ENCODE data around the gene CEP63.

CEP63 gene

GRCh38 chr3:134610432-134611385 lies 124.9 kb downstream of the CEP63 start:
- DNase-seq: no peak

GRCh38 chr3:134611516-134611915 lies 125.7 kb downstream of the CEP63 start:
- DNase-seq: no peak

- no peak for DNase-seq
Observed at GRCh38 chr3:134613006-134613520, 127.2 kb downstream of the CEP63 start.

DNA sequence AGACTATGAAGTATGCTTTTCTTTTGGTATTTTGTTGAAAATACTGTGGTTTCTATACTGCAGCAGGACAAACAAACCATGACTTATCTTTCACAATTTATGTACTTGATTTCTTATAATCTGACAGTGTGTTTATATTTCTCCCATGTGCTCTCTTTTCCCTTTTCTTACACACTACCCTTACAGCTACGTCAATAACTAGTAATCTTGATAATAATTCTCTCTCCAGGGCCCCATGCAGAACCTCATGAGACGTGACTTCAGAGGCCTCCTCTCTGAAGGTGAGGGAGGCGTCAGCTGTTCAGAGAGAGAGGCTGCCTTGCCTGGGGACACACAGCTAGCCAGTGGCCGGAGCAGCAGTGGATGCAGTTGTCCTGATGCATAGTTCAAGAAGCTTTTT lies 129.1 kb downstream of the CEP63 start:
- DNase-seq: no peak

DNA sequence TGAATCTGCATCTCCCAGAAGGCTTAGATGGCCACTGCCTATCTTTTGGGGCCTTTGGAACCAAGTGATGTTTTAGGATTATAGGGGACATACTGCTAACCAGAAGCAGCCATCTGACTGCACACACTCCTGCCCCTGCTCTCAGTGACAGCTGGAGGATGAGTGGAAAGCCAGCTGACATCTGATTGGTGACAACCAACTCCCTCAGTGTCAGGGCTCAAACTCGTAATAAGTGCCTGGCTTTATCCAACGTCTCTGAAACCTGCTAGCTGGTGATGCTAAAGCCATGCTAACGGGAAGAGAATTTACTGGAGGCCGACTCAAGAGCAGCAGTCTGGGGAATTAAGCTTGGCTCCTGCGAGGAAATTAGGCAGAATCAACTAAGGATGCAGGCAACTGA lies 129.9 kb downstream of the CEP63 start:
- DNase-seq: no peak

DNA sequence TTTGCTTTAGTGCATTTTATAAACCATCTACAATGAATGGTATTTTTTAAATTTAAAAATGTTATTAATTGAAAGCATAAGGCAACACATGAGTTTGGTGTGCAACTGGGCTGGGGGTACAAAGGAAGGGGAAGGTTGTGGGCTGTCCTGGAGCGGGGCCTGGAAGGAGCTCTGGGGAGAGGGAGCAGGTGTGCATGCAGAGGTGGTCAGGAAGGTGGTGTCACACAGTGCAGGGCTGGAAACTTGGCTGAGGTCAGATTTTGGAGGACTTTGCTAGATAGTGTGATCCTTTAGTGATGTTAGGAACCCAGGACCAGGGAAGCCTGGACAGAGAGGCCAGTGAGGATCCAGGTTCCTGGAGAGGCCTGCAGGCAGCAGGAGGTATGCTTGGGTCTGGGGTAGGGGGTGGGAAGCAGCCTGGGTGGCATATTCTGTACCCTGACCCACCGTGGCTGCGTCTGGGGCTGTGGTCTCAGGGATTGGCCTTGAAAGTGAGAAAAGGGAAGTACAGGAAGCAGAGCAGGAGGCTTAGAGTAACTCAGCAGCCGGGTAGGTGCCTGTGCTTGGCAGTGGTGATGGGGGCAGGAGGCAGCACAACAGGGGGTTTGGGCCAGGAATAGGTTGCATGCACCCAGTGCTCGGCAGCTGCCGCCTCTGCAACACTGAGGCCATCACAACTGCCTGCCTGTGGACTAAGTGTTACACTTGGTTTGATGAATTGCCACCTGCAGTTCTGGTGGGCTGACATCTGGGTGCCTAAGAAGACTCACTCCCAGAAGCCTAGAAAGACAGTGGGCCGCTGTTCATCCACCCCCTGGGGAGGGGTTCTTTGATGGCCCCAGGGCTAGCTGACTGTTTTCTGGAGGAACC lies 132.0 kb downstream of the CEP63 start:
- no peak for DNase-seq

DNA sequence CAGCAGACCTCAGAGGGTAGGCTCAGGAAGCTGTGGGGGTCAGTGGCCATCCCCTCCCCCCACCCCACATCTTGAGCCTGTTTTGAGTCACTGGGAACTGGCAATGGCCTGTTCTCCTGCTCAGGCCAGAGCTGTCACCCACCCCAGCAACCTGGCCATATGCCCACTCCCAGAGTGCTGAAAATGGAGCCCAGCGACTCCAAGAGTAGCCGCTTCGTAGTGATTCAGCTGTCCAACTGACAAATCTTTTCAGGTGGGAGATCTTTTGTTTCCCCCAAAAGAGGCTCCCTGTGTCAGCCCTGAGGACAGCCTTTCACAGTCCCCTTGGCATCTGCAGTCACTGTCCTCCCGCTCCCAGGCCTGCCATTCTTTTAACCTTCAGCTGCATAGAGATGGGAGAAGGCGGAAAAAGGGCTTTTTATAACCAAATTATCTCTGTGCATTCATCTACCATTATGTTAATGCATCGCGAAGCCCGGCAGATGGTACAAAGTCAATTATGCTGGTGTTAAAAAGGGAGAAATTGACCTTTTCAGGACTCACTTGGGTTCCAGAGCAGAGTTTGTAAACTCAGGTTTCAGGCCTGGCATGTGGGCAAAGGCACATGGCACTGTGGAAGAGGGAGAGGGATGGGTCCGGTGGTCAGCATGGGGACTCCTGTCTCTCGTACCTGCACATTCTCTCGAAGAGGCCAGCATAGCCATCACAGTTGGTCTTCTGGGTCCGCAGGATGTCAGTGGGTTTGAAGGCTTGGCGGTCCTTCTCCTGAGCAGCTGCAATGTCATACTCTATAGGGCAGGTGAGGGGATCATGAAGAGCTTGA lies 132.8 kb downstream of the CEP63 start:
- DNase-seq: no peak

DNA sequence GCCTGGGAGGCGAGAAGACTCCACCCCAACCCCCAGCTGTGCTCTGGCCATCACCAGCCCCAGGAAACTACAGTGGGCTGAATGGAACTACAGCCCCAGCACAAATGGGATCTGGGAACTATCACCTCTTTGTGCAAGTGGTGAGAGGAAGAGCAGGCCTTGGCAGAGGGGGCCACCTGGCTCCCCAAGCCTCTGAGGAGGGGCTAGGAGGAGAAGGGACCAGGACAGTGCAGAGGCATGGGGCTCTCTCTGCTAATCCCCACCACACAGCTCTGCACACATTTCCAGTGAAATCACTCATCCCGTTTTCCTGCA lies 133.4 kb downstream of the CEP63 start:
- no peak for DNase-seq

- no peak for DNase-seq
Observed at GRCh38 chr3:134619884-134620445, 134.1 kb downstream of the CEP63 start.

- no peak for DNase-seq
Observed at GRCh38 chr3:134620476-134621115, 134.7 kb downstream of the CEP63 start.

- DNase-seq: peak in 1 of 2 donors; percentile 5
Observed at GRCh38 chr3:134621854-134622253, 136.0 kb downstream of the CEP63 start.

- no peak for DNase-seq
Observed at GRCh38 chr3:134622806-134623365, 137.0 kb downstream of the CEP63 start.

DNA sequence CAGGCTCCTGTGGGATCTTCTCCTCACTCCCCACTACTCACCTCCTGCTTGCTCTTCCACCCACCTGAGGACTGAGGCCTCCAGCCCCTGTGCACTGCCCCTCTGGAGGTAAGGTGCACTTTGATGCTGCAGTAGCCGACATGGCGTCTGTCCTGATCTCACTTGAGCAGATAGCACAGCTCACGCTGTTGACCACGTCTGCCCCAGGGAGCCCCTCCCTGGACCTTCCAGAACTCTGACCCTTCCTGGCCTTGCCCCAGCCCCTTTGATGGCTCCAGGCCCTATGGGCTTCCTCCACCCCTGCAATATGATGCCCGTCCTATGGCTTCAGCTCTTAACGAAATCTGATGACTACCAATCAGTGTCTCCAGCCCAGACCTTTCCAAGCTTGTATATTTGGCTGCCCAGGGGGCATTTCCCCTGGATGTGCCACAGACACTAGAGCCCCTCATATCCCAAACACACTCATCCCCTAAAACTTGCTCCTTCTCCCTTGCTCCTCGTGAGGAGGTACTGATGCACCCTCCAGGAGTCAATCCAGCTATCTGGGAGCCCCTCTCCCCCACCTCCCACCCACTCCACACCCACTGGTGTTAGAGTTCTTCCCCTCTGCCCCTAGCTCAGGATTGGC lies 137.9 kb downstream of the CEP63 start:
- no peak for DNase-seq
